HL-60/S4 treated with retinoic acid at 250 ng/mL for 4 days and 3 days (cell line): ENCODE data around the gene CHRNA1.

ENCODE experiments used
- in situ Hi-C: fragments of 300-500 bp; cut with MboI; formaldehyde crosslinking; loops from 2 replicates; pipeline ENCODE4 v1.7.0; 2022; ENCODE audit warnings: low sequenced_read_pairs

CHRNA1 gene

DNA sequence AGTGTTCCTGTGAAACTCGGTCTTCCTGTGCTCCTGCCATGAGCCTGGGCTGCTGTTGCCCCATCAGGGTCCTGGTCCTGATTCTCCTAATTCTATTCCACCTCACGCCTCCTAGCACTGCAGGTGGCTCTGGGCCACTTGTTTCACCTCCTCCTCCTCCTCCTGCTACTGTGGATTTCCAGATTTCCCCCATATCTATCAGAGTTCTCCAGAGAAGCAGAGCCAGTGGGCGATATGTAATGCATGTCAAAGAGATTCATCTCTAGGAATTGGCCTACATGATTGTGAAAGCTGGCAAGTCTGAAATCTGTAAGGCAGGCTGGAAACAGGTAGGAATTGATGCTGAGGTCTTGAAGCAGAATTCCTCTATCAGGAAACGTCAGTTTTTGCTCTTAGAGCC, 45.3 kb downstream of the CHRNA1 start:
- in situ Hi-C loops, result loop anchor here (25.0 kb wide), 1 partner anchor 568 kb away; no protein-coding TSS in a partner anchor

- in situ Hi-C loops, result loop anchor here (25.0 kb wide), 1 partner anchor 569 kb away; no protein-coding TSS in a partner anchor
Measured at GRCh38 chr2:174718591-174718990, 45.7 kb downstream of the CHRNA1 start.

DNA sequence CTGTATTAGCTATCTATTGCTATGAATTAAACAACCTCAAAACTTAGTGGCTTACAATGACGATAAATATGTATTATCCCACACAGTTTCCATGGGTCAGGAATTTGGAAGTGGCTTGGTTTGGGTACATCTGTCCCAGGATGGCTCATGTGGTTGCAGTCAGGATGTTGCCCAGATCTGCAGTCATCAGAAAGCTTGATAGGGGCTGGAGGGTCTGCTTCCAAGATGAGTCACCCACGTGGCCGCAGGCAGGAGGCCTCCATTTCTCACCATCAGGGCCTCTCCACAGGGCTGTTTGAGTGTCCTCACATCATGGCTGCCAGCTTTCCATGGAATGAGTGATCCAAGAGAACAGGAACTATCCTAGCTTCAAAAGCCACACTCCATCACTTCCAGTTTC, 46.4 kb downstream of the CHRNA1 start:
- in situ Hi-C loops, result loop anchor here (25.0 kb wide), 1 partner anchor 569 kb away; no protein-coding TSS in a partner anchor

DNA sequence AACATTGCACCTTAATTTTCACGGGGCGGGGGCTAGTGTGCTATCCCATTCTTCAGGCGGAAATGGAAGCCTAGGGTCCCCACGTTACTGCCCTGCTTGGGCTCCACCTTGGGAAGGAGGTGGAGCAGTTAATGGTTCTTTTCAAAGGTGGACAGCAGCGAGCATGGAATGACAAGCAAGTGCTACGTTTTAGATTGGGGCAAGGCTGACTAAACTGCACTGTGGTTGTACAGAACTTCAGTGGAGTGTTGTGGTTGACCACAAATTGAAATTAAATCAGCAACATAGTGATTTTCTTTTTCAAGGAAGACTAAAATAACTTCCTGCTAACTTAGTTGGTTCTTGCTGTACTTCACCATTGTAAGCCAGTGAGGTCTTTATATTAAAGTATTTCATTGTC, 47.0 kb downstream of the CHRNA1 start:
- in situ Hi-C loops, result loop anchor here (25.0 kb wide), 1 partner anchor 570 kb away; no protein-coding TSS in a partner anchor

DNA sequence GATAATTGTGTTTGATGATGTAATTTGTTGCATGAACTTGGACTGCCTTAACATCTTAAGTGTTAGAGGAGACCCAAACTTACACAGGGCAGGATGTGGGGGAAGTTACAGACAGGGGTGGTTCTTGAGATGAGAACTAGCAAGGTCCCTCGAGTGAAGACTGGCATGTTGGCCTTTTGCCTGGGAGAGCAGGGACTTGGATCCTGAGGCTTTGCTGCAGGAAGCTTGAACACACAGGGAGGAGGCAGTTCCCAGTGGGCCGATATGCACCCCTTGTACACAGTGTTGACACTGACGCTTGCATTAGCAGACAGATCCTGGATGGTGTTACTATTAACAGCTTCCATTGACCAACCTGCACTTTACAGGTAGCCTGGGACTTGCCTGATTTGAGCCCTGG, 47.5 kb downstream of the CHRNA1 start:
- in situ Hi-C loops, result loop anchor here (25.0 kb wide), 1 partner anchor 571 kb away; no protein-coding TSS in a partner anchor

GRCh38 chr2:174713686-174714085, 50.6 kb downstream of the CHRNA1 start:
- in situ Hi-C loops, result loop anchor here (25.0 kb wide), 1 partner anchor 574 kb away; no protein-coding TSS in a partner anchor

- in situ Hi-C loops, result loop anchor here (25.0 kb wide), 1 partner anchor 576 kb away; no protein-coding TSS in a partner anchor
Measured at GRCh38 chr2:174711206-174711605, 53.1 kb downstream of the CHRNA1 start.

GRCh38 chr2:174709416-174710004, 54.8 kb downstream of the CHRNA1 start:
- in situ Hi-C loops, result loop anchor here (25.0 kb wide), 1 partner anchor 578 kb away; no protein-coding TSS in a partner anchor

DNA sequence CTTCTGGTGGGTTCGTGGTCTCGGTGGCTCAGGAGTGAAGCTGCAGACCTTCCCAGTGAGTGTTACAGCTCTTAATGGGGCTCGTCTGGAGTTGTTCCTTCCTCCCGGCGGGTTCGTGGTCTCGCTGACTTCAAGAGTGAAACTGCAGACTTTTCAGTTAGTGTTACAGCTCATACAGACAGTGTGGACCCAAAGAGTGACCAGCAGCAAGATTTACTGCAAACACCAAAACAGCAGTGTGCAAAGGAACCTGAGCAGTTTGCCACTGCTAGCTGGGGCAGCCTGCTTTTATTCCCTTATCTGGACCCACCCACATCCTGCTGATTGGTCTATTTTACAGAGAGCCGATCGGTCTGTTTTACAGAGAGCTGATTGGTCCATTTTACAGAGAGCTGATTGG, 55.6 kb downstream of the CHRNA1 start:
- in situ Hi-C loops, result loop anchor here (25.0 kb wide), 1 partner anchor 579 kb away; no protein-coding TSS in a partner anchor

GRCh38 chr2:174705321-174705720, 59.0 kb downstream of the CHRNA1 start:
- in situ Hi-C loops, result loop anchor here (25.0 kb wide), 1 partner anchor 582 kb away; no protein-coding TSS in a partner anchor

DNA sequence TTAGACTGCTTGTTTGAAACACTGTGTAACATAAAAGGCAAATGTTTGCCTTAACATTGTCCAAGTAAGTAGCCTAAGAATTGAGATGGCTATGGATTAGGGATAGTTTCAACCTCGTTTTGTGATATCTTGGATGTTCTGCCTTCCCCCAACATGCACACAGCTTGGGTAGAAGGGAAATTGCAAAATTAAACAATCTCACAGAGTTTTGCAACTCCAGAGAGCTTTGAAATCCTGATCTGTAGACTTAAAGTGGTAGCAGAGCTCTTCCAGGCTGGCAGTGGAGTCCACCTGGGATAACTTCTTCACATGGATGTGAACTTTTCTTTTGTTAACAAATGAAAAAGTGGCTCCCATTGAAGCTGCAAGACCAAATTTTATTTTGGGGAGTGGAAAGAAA, 59.6 kb downstream of the CHRNA1 start:
- in situ Hi-C loops, result loop anchor here (25.0 kb wide), 1 partner anchor 583 kb away; no protein-coding TSS in a partner anchor

DNA sequence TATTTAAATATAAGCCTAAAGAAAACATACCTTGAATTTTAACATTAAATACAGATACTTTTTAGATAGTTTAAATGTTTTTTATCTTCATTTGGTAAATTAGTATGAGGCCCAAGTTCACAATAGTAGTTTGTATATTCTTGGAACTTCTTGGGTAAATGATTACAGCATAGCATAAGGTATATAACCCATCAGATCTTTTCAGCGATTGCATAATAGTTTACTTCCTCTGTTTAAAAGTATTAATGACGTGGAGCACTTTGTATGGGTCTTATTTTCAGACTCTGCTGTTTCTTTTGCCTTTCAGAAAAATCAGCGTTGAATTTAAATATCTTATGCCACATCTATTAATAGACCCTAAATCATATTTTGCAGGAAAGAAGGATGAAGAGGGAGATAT, 60.2 kb downstream of the CHRNA1 start:
- in situ Hi-C loops, result loop anchor here (25.0 kb wide), 1 partner anchor 583 kb away; no protein-coding TSS in a partner anchor

GRCh38 chr2:174703430-174703829, 60.8 kb downstream of the CHRNA1 start:
- in situ Hi-C loops, result loop anchor here (25.0 kb wide), 1 partner anchor 584 kb away; no protein-coding TSS in a partner anchor

DNA sequence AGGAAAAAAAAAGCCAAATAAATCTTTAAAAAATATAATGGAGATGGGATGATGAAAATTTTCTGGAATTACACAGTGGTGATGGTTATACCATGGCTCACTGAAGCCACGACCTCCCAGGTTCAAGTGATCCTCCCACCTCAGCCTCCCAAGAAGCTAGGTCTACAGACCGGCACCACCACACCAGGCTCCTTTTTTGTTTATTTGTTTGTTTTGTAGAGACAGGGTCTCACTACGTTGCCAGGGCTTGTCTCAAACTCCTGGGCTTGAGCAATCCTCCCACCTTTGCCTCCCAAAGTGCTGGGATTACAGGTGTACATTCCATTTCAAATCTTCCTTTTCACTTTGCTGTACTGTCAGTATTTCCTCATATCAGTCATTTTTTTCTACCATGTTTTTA, 61.7 kb downstream of the CHRNA1 start:
- in situ Hi-C loops, result loop anchor here (25.0 kb wide), 1 partner anchor 585 kb away; no protein-coding TSS in a partner anchor

- in situ Hi-C loops, result loop anchor here (25.0 kb wide), 2 partner anchors 238 to 587 kb away; no protein-coding TSS in a partner anchor
Measured at GRCh38 chr2:174699993-174700766, 64.1 kb downstream of the CHRNA1 start.
